NCI-H2196 (cell line): ENCODE measurements around the gene CCL21.
A peak's percentile ranks its signal among the peaks of the same experiment; 100 is the strongest.
"Not testable (repeated sequence)": the region's sequence is repeated elsewhere in the genome, so short reads cannot be mapped to it uniquely, and the experiment has no call there.

ENCODE experiments used
- DNase-seq: peaks from one replicate; lab custom pipeline; 2025; ENCODE audit not compliant: unreplicated experiment; lab: John Stamatoyannopoulos, UW

CCL21 gene, protein sequence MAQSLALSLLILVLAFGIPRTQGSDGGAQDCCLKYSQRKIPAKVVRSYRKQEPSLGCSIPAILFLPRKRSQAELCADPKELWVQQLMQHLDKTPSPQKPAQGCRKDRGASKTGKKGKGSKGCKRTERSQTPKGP

DNA sequence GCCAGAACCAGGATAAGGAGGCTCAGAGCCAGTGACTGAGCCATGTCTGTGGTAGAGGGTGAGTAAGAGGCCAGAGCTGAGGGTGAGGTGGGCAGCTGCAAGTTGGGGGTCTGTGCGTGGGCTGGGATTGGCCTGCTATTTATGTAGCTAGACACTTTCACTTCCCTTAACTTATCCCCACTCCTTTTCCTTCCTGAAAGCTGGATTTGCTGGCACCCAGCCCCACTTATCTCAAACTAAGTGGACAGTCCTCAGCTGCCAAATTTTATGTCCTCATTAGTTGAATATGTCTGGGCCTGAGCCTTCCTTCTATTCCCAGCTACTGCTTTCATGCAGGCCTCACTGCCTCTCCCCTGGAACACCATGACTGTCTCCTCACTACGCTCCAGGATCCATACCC, at the start of gene CCL21:
Gene CCL21, minus strand, starts transcription at position 114 of the 400 bp plus-strand sequence. Its CDS starts 70 bp downstream, at position 44.
- no peak for DNase-seq

DNA sequence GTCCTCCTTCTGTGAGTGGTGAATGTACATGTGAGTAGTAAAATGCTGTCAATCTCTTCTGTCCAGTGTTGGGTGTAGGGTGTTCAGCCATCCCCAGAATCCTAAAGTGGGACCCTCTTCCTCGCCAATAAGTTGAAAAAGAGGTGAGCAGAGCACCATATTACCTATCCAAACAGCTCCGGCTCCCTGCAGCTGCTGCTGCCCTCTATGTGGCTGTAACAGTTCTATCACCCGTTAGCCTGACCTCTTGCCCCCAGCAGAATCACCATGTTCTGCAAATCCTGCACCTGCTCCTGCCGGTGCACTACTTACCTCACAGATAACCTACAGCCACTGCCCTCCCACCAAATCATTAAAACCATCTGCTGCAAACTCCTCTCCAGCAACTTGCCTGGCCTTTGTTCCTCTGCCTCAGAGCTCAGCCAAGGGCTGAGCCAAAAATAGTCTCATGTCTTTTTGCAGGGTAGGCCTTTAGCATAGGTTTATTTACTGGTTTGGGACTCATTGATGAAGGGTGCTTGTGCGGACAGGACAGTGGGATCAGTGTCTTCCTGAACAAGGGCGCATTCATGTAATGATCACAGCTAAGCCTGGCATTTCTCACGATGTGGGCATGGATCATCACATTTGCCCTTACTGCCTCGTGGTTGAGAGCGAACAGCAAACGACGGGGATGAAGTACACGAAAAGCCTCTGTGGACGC, 49.6 kb upstream of the CCL21 start:
- DNase-seq: no peak

DNA sequence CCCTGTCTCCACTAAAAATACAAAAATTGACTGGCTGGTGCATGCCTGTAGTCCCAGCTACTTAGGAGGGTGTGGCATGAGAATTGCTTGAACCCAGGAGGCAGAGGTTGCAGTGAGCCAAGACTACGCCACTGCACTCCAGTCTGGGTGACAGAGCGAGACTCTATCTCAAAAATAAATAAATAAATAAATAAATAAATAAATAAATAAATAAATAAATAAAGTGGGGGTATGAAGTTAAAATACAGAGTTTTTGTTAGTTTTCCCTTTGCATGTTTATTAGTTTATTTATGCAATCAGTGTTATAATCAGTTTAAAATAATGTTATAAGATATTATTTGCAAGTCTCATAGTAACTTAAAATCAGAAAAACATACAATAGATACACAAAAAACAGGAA, 40.4 kb upstream of the CCL21 start:
- not testable (repeated sequence) for DNase-seq

DNA sequence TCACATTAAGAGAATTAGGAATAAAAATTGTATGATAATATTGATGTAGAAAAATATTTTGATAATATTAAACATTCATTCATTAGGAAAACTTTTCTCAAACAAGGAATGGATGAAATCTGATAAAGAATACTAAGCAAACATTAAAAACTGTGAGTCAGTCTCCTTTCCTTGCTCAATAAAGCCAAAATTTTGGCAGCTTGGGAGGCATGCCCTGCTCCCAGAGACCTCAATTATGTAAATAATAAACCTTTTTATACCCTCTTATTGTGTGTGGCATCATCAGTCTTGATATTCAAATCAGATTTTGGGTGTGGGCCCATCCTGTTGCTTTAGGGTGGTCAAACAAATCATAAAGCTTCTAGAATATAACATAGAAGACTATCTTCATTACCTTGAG, 36.6 kb upstream of the CCL21 start:
- peak; percentile 7 for DNase-seq

DNA sequence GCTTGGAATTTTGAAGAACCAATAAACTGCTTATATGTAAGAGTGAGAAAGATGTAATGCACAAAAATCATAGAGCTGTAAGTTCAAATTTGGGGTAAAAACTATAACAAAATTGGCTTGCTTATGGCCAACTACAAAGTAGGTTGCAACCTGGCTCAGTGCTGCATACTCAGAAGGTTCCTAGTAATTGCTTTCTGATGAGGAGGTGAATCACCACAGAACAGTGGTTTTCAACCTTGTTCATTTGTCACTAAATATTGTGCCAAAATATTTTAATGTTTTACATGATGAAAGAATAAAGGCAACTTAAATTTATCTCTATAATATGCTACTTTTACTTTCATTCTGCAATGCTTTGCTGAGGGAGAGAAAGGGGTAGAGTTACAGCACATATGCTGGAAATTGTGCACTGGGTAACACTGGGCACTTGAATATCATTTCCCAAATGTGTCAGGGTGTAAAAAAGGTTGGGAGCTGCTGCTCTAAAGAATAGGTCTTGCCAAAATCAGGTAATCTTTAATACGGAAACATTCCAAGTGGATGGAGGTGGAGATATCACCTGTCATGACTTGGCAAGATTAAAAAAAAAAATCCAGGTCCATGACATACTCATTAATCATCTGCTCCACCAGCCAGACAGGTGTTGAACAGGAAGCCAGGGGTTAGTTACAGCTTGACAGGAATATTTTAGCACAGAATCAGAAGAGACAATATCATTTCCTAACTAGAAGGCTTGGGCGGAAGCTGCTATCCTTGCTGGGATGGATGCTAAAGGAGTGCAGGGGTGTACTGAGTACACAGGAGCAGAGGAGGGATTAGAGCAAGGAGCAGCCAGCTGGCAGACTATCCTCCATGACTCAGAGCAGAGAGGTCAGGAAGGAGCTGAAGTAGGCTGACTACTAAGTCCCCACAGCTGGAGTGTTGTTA, 34.6 kb upstream of the CCL21 start:
- DNase-seq: peak; percentile 70

DNA sequence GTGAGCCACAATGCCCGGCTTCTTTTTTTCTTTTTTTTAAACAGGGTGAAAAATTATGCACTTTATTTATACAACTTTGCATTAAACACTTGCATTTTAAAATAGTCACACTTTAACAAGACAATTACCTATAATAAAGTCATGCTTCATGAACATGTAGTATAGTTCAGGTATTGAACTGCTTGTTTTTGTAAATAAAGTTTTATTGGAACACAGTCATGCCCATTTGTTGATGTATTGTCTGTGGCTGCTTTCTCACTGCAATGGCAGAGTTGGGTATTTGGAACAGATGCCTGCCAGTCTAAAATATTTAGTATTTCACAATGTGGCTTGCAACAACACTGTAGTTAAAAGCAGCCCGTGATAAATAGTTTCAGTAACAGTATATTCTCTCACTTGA, 32.8 kb upstream of the CCL21 start:
- no peak for DNase-seq

DNA sequence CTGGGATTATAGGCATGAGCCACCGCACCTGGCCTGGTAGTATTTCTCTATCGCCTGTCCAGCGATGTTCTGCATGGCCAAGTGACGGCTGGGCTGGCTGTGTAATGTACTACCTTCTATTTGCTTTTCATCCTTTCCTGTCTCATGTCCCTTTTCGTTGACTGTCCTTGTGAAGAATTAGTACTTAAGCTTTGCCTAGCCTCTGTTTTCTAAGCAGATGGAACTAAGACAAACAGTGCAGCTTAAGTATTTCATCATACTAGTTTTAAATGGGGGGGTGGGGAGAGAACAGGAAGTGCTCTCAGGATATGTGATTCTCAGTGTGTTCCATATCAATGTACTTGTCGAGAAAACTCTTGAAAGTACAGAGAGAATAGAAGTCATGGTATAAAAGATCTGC, 31.7 kb upstream of the CCL21 start:
- peak; percentile 8 for DNase-seq

DNA sequence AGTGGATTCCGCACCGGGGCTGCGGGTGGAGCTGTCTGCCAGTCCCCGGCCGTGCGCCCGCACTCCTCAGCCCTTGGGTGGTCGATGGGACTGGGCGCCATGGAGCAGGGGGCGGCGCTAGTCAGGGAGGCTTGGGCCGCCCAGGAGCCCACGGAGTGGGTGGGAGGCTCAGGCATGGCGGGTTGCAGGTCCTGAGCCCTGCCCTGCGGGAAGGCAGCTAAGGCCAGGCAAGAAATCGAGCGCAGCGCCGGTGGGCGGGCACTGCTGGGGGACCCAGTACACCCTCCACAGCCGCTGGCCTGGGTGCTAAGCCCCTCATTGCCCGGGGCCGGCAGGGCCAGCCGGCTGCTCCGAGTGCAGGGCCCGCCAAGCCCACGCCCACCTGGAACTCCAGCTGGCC, 30.2 kb upstream of the CCL21 start:
- DNase-seq: not testable (repeated sequence)

DNA sequence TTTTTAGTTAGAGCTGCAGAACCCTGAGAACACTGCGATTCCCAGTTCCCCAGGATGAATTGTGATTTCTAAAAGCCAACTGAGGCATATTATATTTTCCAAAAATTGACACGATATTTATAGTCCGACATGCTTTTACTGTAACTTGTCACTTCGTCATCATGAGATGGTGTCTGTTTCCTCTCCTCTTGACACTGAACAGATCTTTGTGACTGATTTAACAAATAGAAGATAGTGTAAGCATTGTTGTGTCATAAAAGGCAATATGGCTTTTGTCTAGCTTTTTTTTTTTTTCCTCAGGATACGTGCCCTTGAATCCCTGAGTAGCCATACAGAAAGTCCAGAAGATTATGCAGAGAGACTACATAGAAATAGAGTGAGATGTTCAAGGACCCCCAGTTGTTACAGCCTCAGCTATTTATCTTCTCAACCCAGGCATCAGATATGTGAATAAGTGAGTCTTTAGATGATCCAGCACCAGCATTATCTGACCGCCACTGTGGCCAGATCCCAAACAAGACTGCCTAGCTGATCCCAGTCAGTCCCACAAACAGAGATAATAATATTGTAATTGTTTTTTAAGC, 27.8 kb upstream of the CCL21 start:
- DNase-seq: no peak

DNA sequence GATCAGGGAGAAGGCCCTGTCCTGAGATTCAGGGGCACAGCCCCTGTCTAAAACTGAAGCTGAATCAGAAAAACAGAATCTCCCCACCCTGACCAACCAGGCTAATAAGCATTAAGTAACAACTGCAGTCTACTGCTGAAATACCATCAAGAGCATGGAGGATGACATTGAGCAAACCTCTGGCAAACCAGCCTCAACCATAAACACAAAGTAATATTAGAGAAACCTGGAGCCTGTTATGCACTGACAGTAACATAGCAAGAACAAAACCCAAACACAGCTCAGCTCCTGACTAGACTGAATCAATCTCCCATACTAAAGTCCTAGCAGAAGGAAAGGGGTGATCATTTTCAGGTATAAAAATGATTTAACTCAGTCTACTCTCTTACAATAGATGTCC, 24.8 kb upstream of the CCL21 start:
- DNase-seq: no peak

DNA sequence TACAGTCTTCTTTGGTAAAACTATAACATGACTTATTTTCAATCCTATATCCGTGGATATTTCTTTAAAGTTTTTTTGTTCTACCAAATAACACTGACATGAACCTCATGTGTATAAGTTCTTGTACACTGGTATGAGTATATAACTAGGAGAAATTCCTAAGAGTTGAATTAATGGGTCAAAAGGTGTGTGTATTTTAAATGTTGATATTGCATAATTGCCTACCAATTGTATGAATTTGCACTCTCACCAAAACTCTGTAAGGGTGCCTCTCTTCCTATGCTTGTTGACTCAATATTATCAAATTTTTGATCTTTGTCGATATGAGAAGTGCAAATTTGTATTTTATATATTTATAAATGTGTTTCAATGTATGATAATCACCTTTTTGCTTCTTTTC, 22.9 kb upstream of the CCL21 start:
- no peak for DNase-seq

DNA sequence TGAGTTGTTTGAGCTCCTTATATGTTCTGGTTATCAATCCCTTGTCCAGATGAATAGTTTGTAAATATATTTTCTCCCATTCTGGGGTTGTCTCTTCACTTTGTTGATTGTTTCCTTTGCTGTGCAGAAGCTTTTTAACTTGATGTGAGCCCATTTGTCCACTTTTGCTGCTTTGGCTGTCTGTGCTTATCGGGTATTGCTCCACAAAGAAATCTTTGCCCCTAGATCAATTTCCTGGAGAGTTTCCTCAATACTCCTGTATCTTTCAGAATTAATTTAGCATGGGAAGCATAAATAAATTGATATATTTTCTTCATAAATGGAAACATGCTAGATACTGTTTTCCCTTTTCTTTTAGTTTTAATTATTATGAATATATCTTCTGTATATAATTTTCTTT, 22.5 kb upstream of the CCL21 start:
- no peak for DNase-seq

DNA sequence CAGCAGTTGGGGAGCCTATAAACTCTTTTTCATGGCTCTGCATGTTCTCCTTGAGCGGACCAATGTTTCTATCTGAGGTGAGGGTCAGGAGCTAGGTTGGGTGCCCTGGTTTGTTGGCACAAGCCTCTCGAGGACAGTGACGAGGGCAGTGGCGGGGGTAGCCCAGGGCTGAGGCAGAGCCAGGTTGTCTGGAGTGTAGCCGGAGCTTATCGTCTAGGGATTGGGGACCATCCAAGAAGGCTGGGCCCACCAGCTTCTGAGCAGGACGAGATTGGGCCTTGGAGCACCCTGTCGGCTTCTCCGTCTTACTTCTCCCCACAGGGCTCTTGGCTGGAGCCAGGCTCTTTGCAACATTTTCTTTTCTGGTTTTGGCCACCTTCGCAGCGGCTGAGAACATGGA, 13.2 kb upstream of the CCL21 start:
- no peak for DNase-seq

DNA sequence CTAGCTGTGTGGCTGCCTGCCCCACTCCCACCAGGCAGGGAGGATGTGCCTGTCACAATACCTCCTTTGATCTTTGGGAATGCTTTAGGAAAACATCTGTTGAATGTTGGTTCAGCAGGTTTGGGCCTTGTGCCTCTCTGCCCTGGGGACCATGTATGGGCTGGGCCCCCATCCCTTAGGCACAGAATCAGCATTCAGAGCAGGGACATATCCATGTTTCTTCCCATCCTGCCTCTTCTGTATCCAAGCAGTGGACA, 9.8 kb upstream of the CCL21 start:
- not testable (repeated sequence) for DNase-seq

DNA sequence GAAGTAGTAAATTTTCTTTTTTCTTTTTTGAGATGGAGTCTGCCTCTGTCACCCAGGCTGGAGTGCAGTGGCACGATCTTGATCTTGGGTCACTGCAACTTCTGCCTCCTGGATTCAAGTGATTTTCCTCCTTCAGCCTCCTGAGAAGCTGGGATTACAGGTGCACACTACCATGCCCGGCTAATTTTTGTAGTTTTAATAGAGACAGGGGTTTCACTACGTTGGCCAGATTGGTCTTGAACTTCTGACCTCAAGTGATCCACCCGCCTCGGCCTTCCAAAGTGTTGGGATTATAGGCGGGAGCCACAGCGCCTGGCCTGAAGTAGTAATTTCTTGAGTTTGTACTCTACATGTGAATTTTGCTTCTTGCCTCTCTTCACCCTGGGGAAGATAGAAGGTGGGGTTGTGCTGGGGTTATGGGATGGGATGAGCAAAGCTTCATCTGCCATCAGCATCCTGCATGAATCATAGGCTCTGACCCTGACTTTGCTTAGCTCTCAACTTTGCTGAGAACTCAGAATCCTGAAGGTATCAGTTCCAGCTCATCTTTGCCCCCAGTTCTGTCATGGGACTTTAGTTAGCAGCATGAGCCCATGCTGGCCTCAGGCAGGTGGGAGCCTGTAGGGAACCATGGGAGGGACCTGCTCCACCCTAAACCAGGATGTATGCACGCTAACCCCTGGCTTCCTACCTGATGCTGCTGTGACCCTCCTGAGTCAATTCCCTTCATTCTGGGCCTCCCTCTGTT, 9.3 kb upstream of the CCL21 start:
- DNase-seq: no peak

DNA sequence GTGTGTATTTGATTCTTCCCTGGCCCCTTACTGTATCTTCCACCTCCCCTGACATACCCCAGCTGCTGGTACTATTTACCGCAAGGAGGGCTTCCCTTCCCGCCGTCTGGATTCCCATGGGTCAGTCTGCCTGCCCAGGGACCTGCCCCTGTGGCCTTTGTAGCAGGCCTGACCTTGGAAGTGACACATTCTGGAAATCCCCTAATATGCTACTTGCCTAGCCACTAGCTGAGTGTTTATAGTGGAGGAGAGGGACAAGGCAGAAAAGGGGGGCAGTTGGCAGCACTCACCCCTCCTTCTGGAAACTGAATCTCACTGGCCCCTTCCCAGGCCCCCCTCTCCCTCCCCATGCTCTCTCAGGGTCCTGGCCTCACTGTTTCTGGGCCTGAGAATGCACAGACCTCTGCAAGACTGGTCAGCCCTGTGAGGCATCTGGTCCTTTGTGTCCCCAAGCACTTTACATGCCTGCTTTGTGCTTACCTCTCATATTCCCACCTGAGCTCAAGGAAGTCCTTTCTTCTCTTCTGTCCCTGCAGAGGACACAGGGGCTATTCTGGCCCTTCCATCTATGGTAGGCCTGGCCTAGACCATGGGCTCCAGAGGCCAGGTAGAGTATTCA, 8.2 kb upstream of the CCL21 start:
- DNase-seq: no peak

DNA sequence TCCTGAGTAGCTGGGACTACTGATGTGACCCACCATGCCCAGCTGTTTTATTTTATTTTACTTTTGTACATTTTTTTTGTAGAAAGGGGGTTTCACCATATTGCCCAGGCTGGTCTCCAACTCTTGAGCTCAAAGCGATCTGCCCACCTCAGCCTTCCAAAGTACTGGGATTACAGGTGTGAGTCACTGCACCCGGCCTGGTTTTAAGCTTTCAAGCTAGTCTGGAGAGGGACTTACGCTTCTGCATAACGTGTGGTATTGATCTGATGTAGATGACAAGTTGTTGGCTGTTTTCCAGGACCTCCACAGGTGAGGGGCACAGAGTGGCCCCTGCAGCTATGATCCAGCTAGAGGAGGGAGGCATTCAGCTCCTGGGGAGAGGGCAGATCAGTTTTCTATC, 6.8 kb upstream of the CCL21 start:
- DNase-seq: no peak

DNA sequence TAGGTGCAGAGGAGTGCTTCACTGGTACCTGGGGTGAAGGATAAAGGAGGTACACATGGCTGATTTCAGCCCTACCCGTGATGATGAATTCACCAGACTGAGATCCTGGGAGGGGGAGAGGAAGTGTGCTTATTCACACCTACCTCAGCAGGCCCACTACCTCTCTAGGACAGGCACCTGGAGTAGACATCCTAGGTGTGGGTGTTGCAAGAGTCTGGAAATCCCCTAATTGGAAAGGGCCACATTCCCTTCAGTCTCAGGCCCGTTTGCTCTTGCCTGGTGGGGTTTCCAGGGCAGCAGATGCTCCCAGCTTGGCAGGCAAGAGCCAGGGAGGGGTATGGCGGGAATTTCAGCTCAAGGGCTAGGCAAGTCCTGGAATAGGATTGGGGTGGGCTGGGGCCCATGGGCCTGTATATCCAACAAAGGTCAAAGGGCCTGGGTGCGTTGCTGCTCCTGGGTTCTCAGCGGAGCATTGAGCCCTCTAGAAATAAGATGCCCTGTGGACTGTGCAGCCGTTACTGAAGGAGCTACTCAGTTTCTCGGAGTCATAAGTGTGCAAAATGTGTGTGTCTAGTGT, 5.8 kb upstream of the CCL21 start:
- no peak for DNase-seq

DNA sequence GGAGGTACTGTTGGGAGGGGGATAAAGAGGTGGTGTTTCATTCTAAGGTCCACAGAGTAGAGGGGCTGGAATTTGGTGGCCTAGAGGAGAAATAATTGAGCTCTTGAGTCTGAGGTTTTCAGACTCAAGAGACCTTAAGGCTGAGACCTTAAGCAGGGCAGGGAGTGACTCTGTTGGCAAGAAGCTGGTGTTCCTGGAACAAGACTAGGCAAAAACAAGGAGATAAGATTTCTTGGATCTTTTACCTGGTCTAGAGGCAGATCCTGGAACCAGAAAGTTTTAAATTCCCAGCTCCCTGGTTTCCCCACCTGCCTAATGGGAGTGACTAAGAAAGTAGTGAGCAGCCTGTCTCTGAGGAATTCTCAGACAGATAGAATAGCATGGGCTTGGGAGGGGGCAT, 4.1 kb upstream of the CCL21 start:
- no peak for DNase-seq

DNA sequence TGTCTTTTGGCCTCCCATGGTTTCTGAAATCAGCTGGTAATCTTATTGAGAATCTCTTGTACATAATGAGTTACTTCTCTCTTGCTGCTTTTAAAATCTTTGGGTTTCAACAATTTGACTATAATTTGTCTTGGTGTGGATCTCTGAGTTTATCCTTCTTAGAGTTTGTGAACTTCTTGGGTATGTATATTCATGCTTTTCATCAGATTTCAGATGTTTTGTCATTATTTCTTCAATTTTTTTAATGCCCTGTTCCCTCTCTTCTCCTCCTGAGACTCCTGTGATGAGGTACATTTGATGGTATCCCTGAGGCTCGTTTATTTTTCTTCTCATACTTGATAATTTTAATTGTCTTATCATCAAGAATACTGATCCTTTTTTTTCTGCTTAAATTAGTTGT, 2.2 kb upstream of the CCL21 start:
- DNase-seq: no peak
